Testis (tissue), 2 donors: Measurements from ENCODE around the gene GIPC1.

Experiments used
- POLR2A ChIP-seq: fragments of 450-650 bp; IDR thresholded peaks from one replicate; pipeline ENCODE4 v1.6.1; 2017; ENCODE audit warnings: antibody characterized with exemption, mild to moderate bottlenecking, moderate library complexity
- TF ChIP-seq, protein P1 (sequence below), 3 experiments: fragments of 450-650 bp in 2 of 3; fragments of 200-600 bp in 1 of 3; sonication (generic) in 1 of 3; IDR thresholded peaks; one replicate each; pipeline ENCODE4 v1.5.1; 2016 to 2019; ENCODE audit warnings: antibody characterized with exemption in 3 of 3, mild to moderate bottlenecking in 2 of 3, moderate library complexity in 1 of 3

DNA sequence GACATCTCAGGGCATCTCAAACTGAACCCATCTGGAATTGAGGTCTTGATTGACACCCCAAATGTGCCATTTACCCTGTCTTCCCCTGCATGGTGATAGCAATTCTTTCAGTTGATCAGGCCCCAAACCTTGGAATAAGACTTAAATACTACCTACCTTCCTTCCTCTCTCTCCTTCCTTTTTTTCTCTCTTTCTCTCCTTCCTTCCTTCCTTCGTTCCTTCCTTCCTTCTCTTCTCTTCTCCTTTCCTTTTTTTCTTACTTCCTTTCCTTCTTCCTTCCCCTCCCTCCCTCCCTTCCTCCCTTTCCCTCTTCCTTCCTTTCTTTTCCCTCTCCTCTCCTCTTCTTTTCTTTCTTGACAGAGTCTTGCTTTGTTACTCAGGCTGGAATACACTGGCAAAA is 7.4 kb upstream of the GIPC1 start:
- TF ChIP-seq, protein P1, sequence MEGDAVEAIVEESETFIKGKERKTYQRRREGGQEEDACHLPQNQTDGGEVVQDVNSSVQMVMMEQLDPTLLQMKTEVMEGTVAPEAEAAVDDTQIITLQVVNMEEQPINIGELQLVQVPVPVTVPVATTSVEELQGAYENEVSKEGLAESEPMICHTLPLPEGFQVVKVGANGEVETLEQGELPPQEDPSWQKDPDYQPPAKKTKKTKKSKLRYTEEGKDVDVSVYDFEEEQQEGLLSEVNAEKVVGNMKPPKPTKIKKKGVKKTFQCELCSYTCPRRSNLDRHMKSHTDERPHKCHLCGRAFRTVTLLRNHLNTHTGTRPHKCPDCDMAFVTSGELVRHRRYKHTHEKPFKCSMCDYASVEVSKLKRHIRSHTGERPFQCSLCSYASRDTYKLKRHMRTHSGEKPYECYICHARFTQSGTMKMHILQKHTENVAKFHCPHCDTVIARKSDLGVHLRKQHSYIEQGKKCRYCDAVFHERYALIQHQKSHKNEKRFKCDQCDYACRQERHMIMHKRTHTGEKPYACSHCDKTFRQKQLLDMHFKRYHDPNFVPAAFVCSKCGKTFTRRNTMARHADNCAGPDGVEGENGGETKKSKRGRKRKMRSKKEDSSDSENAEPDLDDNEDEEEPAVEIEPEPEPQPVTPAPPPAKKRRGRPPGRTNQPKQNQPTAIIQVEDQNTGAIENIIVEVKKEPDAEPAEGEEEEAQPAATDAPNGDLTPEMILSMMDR (IDR thresholded peaks at IDR 0.05), result no peak
- no peak for TF ChIP-seq POLR2A
